ENCODE results near the gene BRD7.
"Not testable (repeated sequence)": the region's sequence is repeated elsewhere in the genome, so short reads cannot be mapped to it uniquely, and the experiment has no call there.

BRD7 gene

DNA sequence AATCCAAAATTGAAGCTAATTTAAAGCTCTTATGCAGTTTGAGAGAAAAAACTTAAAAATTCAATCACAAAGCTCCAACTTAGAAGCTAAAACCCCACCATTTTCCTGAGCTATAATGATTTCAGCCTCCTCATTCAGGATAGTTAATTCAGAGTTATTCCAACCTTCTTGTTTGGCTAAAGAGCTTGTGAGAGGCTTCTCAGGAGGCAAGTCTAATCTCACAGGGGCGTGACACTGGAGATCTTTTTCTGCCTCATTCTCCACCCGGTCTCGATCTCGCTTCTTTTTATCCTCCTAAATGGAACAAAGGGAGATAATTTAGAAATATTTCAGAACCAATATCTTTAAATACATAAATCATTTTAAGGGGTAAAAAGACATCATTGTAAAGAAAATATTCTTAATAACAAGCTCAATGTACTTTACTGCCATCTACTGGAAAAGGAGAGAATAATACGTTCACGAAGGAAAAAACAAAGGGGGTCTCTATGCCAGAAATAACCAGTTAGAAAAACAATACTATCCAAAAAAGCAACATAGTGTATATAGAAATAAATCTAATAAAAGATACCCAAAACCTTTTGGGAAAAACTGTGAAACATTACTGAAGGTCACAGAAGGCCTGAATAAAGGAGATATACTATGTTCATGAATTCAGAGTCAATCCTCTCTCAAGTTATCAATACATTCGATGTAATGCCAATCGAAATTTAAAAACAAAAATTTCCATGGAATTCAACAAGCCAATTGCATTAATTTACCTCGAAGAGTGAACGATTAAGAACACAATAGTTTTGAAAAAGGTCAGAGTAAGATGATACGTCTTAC lies 13.9 kb downstream of the BRD7 start:
- DNase-seq (ENCODE audit: low read depth in 2 of 2) = no peak

DNA sequence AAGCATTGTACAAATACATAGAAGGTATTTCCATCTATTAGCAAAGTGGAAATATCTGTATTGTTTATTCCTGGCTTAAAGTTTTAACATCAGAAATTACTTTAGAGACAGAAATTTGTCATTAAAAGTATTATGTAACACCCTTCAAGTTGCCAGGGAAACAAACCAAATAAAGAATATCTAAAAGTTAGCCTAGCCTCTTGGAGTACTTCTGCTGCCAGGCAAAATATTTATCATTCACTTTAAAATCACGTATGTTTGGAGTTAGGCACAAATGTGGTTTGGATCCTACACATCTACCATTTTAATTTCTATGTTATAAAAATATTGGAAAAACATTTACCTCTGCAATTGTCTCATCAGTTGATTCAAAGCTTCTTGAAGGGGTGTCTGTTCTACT lies 14.7 kb downstream of the BRD7 start:
- DNase-seq (ENCODE audit: low read depth in 2 of 2) = no peak

DNA sequence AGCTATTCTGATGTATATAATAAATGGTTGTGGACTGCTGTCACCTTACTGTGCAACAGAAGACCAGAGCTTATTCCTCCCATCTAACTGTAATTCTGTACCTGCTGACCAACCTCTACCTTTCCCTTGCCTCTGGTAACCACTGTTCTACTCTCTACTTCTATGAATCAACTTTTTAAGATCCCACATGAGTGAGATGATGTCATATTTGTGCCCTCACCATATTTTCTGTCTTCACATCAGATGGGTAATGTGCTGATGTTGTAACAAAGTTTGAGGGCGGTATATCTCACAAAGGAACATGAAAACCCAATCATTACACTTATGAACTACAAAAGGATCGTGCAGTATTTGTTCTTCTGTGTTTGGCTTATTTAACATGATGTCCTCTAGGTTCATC lies 16.8 kb downstream of the BRD7 start:
- DNase-seq (ENCODE audit: low read depth in 2 of 2) = no peak

DNA sequence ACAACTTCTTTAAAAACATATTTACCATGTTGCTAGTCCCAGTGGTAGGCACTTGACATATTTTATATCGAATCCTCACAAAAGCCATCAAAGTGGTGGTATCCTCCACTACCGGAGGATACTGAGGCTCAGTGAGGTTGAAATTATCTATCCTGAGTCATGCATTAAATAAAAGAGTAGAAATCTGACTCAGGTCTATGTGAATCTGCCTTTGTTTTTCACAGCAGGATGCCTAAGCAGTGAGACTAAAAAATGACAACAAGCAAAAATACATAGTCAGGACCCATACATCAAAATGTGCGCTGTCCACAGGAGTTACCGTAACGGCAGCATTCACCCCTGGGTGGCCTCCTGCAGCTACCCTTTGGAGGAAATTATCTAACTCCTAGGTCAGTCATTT lies 17.7 kb downstream of the BRD7 start:
- DNase-seq (ENCODE audit: low read depth in 2 of 2) = no peak

DNA sequence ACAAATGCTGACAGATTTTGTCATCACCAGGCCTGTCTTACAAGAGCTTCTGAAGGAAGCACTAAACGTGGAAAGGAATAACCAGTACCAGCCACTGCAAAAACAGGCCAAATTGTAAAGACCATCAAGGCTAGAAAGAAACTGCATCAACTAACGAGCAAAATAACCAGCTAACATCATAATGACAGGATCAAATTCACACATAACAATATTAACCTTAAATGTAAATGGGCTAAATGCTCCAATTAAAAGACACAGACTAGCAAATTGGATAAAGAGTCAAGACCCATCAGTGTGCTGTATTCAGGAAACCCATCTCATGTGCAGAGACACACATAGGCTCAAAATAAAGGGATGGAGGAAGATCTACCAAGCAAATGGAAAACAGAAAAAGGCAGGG lies 23.6 kb downstream of the BRD7 start:
- not testable (repeated sequence) for DNase-seq (ENCODE audit: low read depth in 2 of 2)

DNA sequence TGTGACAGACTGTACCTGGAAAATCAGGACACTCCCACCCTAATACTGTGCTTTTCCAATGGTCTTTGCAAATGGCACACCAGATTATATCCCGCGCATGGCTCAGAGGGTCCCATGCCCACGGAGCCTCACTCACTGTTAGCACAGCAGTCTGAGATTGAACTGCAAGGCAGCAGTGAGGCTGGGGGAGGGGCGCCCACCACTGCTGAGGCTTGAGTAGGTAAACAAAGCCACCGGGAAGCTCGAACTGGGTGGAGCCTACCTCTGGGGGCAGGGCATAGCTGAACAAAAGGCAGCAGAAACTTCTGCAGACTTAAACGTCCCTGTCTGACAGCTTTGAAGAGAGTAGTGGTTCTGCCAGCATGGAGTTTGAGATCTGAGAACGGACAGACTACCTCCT lies 25.2 kb downstream of the BRD7 start:
- DNase-seq (ENCODE audit: low read depth in 2 of 2) = not testable (repeated sequence)

DNA sequence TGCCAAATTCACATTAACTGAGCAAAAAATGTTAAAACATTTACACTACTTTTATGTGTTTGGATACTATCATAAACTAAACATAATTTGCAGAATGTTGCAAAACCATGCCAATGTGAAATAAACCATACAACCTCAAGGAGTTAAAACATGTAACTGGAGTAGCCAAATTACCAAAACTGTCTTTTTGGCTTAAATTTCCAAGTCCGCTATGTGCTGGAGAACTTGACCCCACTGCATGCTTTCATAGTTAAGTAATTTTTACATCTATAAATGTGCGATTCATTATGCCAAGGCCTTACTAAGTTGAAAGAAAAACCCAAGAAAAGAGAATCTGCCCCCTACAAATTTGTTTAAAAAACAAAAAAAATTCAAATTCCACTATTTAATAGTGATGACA lies 28.2 kb downstream of the BRD7 start:
- no peak for DNase-seq (ENCODE audit: low read depth in 2 of 2)

DNA sequence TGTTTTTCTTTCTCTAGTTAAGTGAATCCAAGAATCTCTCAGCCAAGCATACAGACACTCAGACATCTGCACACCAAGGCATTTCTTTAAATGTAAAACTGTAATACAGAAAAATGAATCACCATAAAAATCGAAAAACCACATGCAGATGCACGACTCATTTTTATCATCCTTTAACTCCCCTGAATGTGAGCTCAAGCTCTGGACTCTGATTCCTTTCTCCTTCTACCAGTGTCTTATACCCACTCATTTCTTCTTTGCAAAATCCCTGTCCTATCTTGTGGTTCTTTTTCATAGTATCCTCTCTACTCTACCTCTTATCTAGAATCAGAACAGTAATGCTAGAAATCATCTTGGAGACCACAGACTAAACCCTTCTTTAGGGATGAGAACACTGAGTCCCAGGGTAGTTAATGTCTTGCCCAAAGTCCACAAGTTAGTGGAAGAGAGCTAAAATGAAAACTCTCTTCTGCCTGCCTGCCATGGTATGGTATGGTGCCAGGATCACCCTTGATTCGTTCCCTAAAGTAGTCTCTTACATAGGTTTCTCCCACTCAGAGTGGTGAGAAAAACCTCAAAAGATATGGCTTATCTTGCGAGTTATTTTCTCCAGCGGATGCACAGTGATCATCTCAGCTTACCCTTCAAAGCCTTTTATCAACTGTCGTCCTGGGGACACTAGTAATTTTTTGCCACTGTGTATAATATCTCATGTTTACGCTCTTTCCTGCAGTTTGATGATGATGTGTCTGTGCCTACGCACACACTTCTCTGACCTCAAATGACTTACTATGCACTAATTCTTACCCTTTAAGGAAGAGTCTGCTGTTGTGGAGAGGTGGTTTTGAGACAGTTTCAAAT lies 30.2 kb downstream of the BRD7 start:
- DNase-seq (ENCODE audit: low read depth in 2 of 2) = no peak

DNA sequence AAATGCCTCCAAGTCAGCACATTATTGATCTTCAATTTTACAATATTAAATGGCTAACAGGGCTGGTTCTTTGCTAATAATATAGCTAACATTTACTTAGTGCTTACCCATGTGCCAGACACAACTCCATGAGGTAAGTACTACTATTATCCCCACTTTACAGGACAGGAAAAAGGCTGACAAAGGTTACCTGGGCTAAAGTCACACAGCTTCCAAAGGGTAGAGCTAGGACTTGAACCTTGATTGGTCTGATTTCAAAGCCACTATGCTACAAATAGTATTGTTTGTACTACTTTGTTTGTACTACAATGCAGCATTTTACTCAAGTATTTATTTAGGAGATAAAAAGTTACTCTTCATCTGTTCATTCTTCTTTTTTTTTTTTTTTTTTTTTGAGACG lies 31.9 kb downstream of the BRD7 start:
- no peak for DNase-seq (ENCODE audit: low read depth in 2 of 2)

DNA sequence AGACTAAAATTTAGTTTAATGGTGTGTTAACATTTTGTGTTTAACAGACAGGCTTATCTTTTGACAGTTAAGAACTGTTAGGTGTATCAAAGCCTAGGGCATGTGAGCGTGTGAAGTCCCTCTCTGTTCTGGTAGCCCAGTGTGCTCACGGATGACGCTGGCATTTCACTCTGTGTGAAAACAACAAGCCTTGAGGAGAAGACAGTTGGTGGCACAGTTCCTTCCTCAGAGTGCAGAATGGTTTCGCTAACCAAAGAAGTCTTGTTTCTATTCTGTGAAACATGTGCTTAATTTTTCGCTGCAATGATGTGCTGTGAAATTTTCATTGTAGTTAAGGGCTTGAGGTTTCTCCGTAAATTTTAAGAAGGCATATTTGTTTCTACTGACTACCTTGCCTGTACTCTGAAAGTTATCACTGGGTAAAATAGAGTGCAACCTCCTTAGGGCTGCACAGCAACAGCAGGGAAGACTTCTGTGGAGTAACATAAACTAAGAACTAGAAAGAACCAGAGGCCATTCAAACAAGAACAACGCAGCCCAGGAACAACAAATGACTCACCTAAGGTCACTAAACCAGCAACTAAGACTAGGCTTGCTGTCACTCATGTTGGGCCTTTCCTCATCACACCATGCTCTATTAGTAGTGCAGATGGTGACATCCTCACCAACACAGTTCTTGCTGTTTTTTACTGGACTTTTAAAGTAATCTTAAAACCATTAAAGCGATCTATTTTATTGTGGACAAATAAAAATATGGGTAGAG lies 33.4 kb downstream of the BRD7 start:
- DNase-seq (ENCODE audit: low read depth in 2 of 2) = no peak

DNA sequence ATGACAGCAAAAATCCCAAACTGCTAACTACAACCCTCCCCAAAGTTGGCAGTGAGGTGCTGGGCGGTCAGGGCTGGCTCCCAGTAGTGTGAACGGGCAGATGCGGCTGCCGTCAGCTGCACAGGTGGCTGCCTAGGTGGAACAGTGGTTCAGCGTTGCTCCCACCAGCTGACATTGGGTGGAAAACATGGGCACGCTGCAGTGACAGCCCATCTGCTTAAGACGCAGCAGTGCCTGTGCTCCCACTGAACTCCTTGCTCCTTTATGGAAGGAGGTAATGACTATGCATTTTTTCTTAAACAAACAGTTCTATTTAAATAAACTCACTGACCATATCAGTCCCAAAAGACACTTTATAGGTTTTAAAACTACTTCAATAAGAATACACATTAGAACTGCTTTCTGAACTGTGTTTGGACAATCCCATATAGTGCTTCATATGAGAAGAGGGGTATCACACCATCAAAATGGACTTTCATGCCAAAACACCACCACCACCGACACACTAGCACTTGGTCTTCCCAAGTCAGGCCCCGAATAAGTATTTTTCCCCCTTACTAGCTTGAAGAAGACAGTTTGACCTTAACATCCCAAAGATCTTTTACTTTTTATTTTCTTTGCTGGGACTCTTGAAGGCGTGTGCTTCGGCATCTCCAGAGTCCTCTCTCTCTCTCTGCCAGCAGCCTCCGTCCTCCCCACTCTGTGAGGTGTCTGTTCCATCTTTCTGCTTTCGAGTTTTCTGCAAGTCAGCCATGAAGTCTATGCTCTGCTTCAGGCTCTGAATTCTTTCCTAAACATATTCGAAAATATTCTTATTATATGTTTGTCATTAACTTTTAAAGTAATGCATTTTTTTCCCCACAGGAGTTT lies 34.4 kb downstream of the BRD7 start:
- no peak for DNase-seq (ENCODE audit: low read depth in 2 of 2)

DNA sequence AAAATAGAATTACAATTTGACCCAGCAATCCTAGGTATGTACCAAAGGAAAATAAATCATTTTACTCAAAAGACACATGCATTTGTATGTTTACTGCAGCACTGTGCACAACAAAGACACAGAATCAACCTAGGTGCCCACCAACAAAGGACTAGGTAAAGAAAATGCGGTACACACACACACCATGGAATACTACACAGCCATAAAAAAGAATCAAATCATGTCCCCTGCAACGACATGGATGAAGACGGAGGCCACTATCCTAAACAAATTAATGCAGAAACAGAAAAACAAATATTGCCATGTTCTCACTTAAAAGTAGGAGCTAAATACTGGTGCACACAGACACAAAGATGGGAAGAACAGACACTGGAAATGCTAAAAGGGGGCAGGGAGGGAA lies 36.2 kb downstream of the BRD7 start:
- no peak for DNase-seq (ENCODE audit: low read depth in 2 of 2)

DNA sequence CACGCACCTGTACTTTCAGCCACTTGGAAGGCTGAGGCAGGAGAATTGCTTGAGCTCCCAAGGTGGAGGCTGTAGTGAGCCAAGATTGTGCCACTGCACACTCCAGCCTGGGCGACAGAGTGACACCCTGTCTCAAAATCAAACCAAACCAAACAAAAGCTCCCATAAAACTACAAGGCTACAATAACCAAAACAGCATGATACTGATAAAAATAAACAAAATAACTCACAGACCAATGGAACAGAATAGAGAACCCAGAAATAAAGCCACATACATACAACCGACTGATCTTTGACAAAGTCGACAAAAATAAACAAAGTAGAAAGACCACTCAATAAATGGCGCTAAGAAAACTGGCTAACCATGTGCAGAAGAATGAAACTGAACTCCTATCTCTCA lies 37.2 kb downstream of the BRD7 start:
- no peak for DNase-seq (ENCODE audit: low read depth in 2 of 2)

DNA sequence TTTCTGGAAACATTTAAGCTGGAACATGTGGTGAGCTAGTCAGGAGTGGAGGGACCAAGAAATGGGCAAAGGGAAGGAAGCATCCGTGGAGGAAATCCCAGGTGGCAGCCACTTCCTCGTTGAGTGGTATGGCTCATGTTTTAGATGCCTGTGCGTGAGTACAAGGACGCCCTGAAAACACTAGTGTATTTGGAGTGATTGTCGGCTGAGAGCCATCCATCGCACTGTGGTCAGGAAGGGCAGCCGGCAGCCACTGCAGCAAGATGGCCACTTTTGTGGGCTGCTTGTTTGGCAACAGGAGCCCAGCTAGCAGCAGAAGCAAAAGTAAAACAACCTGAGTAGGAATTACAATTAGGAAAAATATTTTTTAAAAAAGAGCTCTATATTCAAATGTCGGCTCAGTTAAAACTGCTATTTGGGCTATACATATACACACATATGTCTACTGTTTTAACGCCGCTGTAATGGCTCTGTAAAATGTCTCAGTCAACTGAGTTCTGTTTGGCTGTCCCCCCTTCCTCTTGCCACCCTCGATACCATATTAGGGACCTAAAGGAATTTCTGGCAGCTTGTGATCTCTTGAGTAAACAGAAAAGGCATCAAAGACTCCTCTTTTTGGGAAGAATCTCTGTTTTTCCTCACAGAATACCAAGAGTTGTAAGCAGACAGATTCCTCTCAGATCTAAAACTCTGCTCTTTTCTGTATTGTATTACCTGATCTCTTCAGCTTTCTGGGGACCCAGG lies 39.2 kb downstream of the BRD7 start:
- DNase-seq (ENCODE audit: low read depth in 2 of 2) = no peak

DNA sequence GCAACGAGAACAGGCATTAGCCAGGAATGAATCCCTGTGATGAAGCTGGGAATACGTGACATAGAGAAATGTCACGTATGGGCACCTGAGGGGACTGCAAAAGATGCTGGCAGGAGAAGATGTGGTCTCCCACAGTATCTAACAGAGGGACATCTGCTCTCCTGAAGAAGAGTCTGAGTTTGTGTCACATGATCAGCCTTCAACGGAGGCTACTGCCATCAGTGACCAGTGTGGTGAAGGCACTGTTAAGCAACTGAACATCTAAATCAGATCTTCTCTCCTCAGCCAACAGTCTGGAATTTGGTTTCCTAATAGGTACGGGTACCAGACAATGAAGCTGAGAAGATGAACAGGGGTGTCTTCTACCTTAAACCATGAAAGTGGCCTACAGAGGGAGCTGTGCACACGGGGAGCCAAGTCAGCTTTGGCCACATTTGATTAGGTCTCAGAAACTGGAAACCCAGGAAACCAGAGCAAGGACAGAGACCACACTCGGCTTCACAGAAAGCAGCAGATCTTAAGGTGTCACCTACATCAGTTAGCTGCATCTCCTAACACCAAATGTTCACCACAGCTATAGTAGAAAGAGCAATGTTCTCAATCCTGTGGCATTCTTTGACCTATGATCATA lies 41.8 kb downstream of the BRD7 start:
- peak in 1 of 2 donors; percentile 54 for DNase-seq (ENCODE audit: low read depth in 2 of 2)

DNA sequence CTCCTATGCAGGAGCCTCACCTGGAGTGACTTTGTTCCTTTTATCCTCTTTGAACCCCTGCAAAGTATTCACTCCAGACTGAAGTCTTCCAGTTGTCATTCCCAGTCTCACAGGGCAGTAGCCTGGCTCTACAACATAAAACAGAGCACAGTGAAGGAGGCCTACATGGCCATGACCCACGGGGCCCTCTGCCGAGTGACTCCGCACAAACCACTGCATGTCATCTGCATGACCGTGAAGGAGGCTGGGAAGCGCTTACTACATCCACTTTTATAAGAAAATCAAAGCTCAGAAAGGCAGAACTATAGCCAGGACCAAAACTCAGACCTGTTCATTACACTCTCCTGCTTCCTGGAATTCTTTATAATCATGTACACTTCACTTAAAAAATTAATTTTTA lies 42.5 kb downstream of the BRD7 start:
- DNase-seq (ENCODE audit: low read depth in 2 of 2) = no peak

DNA sequence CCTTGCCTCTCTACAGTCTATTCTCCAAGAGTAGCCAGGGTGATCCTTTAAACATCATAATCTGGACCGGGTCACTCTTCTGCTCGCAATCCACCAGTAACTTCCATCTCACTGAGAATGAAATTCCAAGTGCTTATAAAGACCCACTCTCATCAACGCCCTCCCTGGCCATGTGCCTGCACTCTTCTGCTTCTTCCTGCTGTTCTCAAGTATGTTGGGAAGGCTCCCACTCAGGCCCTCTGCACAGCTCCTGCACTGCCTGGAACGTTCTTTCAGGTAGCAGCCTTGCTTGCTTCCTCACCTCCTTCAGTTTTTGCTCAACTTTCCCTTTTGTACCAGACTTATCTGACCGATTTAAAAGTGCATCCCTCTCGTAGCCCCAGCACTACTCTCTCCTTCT lies 44.4 kb downstream of the BRD7 start:
- DNase-seq (ENCODE audit: low read depth in 2 of 2) = no peak

DNA sequence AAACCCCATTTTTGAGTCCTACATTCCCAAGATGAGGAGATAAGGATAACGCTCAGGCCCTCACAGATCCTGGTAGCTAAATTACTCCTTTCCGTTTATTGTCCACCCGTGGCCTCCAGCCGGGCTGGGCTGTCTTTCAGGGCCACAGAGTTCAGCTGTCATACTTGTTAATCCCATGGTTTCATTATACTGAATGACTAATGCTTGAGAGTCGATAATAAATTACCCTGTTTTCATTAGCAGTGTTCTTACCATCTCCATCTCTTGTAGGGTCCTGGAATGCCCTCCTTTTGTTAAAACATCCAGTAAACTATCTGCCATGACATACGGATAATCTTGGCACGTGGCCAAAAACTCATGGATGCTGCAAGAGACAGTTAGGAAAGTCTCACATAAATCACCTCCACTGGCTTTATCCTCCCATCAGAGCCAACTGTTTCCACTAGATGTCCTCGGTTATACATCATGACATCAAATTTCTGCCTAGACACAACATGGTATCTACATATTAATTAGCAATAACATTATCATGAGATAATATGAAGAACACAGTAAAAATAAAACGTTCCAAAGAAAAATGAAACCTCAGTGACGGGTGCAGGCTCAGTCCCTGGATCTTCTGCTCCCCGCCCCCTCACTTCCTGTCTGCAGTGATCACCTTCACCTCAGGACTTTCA lies 45.3 kb downstream of the BRD7 start:
- no peak for DNase-seq (ENCODE audit: low read depth in 2 of 2)

DNA sequence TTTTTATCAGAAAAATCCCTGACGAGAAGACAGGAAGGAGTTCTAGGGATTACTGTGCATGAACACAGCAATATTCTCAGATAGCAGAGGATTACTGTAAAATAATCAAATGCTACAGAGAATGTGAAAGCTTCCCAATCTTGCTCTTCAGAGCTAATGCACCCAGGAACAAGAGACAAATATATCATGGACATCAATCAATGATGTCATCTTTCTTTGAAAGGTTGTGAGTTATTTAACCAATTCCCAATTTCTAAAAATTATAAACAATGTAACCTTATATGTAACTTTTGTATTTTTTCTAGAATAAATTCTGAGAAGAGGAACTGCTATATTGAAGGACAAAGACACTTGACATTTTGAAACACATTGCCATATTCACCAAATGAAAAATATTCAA lies 46.5 kb downstream of the BRD7 start:
- DNase-seq (ENCODE audit: low read depth in 2 of 2) = no peak

DNA sequence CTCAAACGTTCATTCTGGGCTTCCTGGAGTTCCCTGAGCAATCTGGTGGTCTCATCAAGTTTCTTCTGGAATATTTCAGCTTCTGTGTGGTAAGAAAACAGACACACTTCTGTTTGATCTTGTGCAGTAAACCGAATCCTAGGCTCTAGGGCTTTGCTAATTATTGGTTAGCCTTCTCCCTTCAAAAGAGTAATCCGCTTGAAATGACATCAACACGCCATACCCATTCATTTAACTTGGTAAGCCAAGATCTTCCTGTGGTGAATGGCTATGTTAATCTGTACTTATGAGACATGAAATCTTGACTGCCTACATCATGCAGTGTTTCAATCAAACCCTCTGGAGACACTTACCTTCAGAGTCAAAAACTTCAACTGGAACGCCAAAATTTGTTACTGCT lies 48.5 kb downstream of the BRD7 start:
- no peak for DNase-seq (ENCODE audit: low read depth in 2 of 2)

Data from stimulated activated CD4-positive, alpha-beta T cell treated with anti-CD3 and anti-CD28 coated beads, Interleukin-1b, Interleukin-23, amount 100 ng/mL, for 4 hours (primary cell).